HepG2 (cell line): ENCODE data around the gene CTPS2.

Experiments used
- ASH2L ChIP-seq: fragments of 300-600, 200-600 bp; sonication (generic); IDR thresholded peaks from 2 replicates; pipeline ENCODE4 v1.7.0; 2017; ENCODE audit warnings: low read depth, mild to moderate bottlenecking, moderate library complexity, mixed read lengths, low read length; ENCODE audit not compliant: insufficient read length
- ATF1 ChIP-seq: IDR thresholded peaks from 2 replicates; pipeline ENCODE4 v1.6.1; 2016; ENCODE audit warnings: mild to moderate bottlenecking, control low read depth
- CEBPZ ChIP-seq: IDR thresholded peaks from 2 replicates; pipeline ENCODE4 v1.6.1; 2012; ENCODE audit warnings: low read length, improper control_type of control experiment
- CENPX ChIP-seq: sonication (generic); formaldehyde crosslinking; IDR thresholded peaks from 2 replicates; pipeline ENCODE4 v1.9.0; 2021; ENCODE audit warnings: mild to moderate bottlenecking, missing genetic modification reagents, moderate library complexity
- CTCF ChIP-seq: sonication (generic); formaldehyde crosslinking; IDR thresholded peaks from 2 replicates; pipeline ENCODE4 v1.5.0; 2020; ENCODE audit warnings: mild to moderate bottlenecking, missing genetic modification reagents, moderate library complexity
- POLR2A ChIP-seq, 2 experiments: IDR thresholded peaks; 2 replicates each; pipeline ENCODE4 v1.6.1; 2011; ENCODE audit warnings: low read depth in 2 of 2, low read length in 2 of 2, mild to moderate bottlenecking in 1 of 2, moderate library complexity in 1 of 2; ENCODE audit not compliant: insufficient read depth in 1 of 2
- POLR2AphosphoS5 ChIP-seq: IDR thresholded peaks from 2 replicates; pipeline ENCODE4 v1.6.1; 2012; ENCODE audit warnings: low read depth, low read length
- ZFY ChIP-seq: sonication (generic); formaldehyde crosslinking; IDR thresholded peaks from 2 replicates; pipeline ENCODE4 v1.4.0; 2020; ENCODE audit warnings: missing genetic modification reagents

GRCh38 chrX:16638533-16638932 is 73.9 kb downstream of the CTPS2 start:
- no peak for TF ChIP-seq ZFY (CRISPR knock-in tag)
- TF ChIP-seq CENPX (CRISPR knock-in tag), result no peak
- TF ChIP-seq POLR2AphosphoS5, result no peak
- no peak for TF ChIP-seq ASH2L
- no peak for TF ChIP-seq POLR2A (IDR thresholded peaks at IDR 0.05; ENCODE audit: insufficient read depth in 1 of 2, low read depth in 2 of 2, low read length in 2 of 2)
- TF ChIP-seq ATF1 (CRISPR knock-in tag), result no peak
- TF ChIP-seq CTCF, result no peak
- TF ChIP-seq CEBPZ, result no peak
